Stimulated activated CD4-positive, alpha-beta T cell treated with anti-CD3 and anti-CD28 coated beads, Interleukin-2, amount 100 ng/mL, for 4 hours (primary cell): ENCODE data around the gene NOX3.
"Not testable (repeated sequence)": the region's sequence is repeated elsewhere in the genome, so short reads cannot be mapped to it uniquely, and the experiment has no call there.

Source experiments
- DNase-seq: peaks from one replicate; pipeline ENCODE4 v3.0.0-alpha.2; 2020; ENCODE audit warnings: low read depth

The NOX3 gene

GRCh38 chr6:155455766-155456165 lies at the start of gene NOX3:
TSS of gene NOX3 (minus strand) at chr6:155455839. CDS start at chr6:155455800, 39 bp downstream.
- DNase-seq, result no peak

- DNase-seq, result no peak
Observed at GRCh38 chr6:155504848-155505607, 49.4 kb upstream of the NOX3 start.

- no peak for DNase-seq
Observed at GRCh38 chr6:155502393-155502792, 46.8 kb upstream of the NOX3 start.

GRCh38 chr6:155499574-155499973 lies 43.9 kb upstream of the NOX3 start:
- DNase-seq, result no peak

GRCh38 chr6:155498370-155498769 lies 42.7 kb upstream of the NOX3 start:
- DNase-seq, result no peak

- DNase-seq, result no peak
Observed at GRCh38 chr6:155497273-155497672, 41.6 kb upstream of the NOX3 start.

GRCh38 chr6:155495011-155495768 lies 39.6 kb upstream of the NOX3 start:
- DNase-seq, result no peak

GRCh38 chr6:155493694-155494143 lies 38.1 kb upstream of the NOX3 start:
- DNase-seq, result no peak

GRCh38 chr6:155493026-155493693 lies 37.5 kb upstream of the NOX3 start:
- DNase-seq, result no peak

- DNase-seq, result no peak
Observed at GRCh38 chr6:155492061-155492735, 36.6 kb upstream of the NOX3 start.

GRCh38 chr6:155491421-155491820 lies 35.8 kb upstream of the NOX3 start:
- no peak for DNase-seq

- DNase-seq, result not testable (repeated sequence)
Observed at GRCh38 chr6:155488197-155488596, 32.6 kb upstream of the NOX3 start.

GRCh38 chr6:155487371-155488130 lies 31.9 kb upstream of the NOX3 start:
- no peak for DNase-seq

GRCh38 chr6:155486721-155487294 lies 31.2 kb upstream of the NOX3 start:
- no peak for DNase-seq

GRCh38 chr6:155485756-155486155 lies 30.1 kb upstream of the NOX3 start:
- no peak for DNase-seq

- DNase-seq, result no peak
Observed at GRCh38 chr6:155483858-155484257, 28.2 kb upstream of the NOX3 start.

- no peak for DNase-seq
Observed at GRCh38 chr6:155481215-155481614, 25.6 kb upstream of the NOX3 start.

- no peak for DNase-seq
Observed at GRCh38 chr6:155473741-155474140, 18.1 kb upstream of the NOX3 start.

- DNase-seq, result no peak
Observed at GRCh38 chr6:155472886-155473285, 17.2 kb upstream of the NOX3 start.

GRCh38 chr6:155470979-155471616 lies 15.5 kb upstream of the NOX3 start:
- DNase-seq, result not testable (repeated sequence)

GRCh38 chr6:155468543-155468942 lies 12.9 kb upstream of the NOX3 start:
- DNase-seq, result not testable (repeated sequence)
